Measurements from ENCODE around the gene DYNLT2.

- TF ChIP-seq SUZ12 (IDR thresholded peaks at IDR 0.05; ENCODE audit: extremely low read depth, insufficient read depth, insufficient read length), result no peak
- no peak for TF ChIP-seq YY1 (IDR thresholded peaks at IDR 0.05; ENCODE audit: insufficient read depth, insufficient read length)
- TF ChIP-seq ZNF274 (IDR thresholded peaks at IDR 0.05; ENCODE audit: low read depth, low read length), result no peak
These were observed 43.1 kb upstream of the DYNLT2 start for GRCh38 chr6:169794317-169795055.

Measured in NT2/D1 (cell line).